ENCODE results near the gene AAK1. TPM values are rescaled to one million over a fixed set of nuclear protein-coding genes. Genes with fewer than 3 reads are reported as not detected.
"Not testable (repeated sequence)": the region's sequence is repeated elsewhere in the genome, so short reads cannot be mapped to it uniquely, and the experiment has no call there.

The AAK1 gene
- total RNA-seq, 3 donors from 2014 or later, result 37.9 to 54.0 (median 44.9) TPM

GRCh38 chr2:69608109-69608508, 35.4 kb downstream of the AAK1 start:
- no peak overlapping the region for H3K27ac ChIP-seq

DNA sequence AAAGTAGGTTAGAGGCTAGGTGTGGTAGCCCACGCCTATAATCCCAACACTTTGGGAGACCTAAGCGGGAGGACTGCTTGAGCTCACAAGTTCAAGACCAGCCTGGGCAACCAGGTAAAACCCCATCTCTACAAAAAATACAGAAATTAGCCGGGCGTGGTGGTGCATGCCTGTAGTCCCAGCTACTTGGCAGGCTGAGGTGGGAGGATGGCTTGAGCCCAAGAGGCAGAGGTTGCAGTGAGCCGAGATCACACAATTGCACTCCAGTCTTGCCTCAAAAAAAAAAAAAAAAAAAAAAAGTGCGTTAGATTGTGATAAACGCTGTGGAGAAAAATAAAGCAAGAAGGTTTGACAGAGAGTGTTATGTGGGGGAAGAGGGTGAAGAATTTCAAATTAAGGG, 36.8 kb downstream of the AAK1 start:
- not testable (repeated sequence) for H3K27me3 ChIP-seq

More at GRCh38 chr2:69608109-69608508, 35.4 kb downstream of the AAK1 start:
- H3K27me3 ChIP-seq, result no peaks in the 10 kb centered on the region
- no peaks in the 10 kb centered on the region for H3K36me3 ChIP-seq
- intact Hi-C loops (cut with DNase I; ENCODE audit: low total_unique reads), result no loop called here
- H3K9me3 ChIP-seq, result no peaks in the 10 kb centered on the region
- DNase-seq (ENCODE audit: low spot score in 2 of 2), result no peak
- TF ChIP-seq POLR2A (IDR thresholded peaks at IDR 0.05), result no peak
- no peak for TF ChIP-seq POLR2AphosphoS5 (IDR thresholded peaks at IDR 0.05)
- TF ChIP-seq, protein P1, sequence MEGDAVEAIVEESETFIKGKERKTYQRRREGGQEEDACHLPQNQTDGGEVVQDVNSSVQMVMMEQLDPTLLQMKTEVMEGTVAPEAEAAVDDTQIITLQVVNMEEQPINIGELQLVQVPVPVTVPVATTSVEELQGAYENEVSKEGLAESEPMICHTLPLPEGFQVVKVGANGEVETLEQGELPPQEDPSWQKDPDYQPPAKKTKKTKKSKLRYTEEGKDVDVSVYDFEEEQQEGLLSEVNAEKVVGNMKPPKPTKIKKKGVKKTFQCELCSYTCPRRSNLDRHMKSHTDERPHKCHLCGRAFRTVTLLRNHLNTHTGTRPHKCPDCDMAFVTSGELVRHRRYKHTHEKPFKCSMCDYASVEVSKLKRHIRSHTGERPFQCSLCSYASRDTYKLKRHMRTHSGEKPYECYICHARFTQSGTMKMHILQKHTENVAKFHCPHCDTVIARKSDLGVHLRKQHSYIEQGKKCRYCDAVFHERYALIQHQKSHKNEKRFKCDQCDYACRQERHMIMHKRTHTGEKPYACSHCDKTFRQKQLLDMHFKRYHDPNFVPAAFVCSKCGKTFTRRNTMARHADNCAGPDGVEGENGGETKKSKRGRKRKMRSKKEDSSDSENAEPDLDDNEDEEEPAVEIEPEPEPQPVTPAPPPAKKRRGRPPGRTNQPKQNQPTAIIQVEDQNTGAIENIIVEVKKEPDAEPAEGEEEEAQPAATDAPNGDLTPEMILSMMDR (IDR thresholded peaks at IDR 0.05), result no peak
- H3K4me3 ChIP-seq, result no peak overlapping the region
- no peaks in the 10 kb centered on the region for H3K4me1 ChIP-seq

DNA sequence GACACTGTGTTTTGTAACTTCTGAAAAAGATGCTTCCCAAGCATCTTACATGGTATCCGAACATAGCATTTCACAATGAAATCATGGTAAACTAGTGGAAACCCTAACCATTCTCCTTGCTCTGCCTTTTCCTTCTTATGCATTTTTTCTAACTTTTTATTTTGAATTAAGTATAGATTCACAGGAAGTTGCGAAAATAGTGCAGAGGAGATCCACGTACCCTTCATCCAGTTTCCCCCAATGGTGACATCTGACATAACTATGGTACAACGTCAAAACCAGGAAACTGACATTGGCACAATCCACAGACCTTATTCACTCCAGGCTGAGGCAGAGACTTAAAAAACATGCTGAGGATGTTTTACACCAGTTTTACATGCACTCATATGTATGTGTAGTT, 38.3 kb downstream of the AAK1 start:
- Histone ChIP-seq H3K9me3 (no peaks in the 10 kb centered on the region), H3K4me3 (no peak overlapping the region), H3K27ac (no peak overlapping the region), H3K27me3 (no peaks in the 10 kb centered on the region), H3K4me1 (no peaks in the 10 kb centered on the region), H3K36me3 (no peaks in the 10 kb centered on the region)
- DNase-seq (ENCODE audit: low spot score in 2 of 2), result no peak
- TF ChIP-seq, protein P1 (IDR thresholded peaks at IDR 0.05), result no peak
- TF ChIP-seq POLR2A (IDR thresholded peaks at IDR 0.05), result no peak
- no peak for TF ChIP-seq POLR2AphosphoS5 (IDR thresholded peaks at IDR 0.05)
- intact Hi-C loops (cut with DNase I; ENCODE audit: low total_unique reads), result no loop called here

More for the DNA sequence above, 36.8 kb downstream of the AAK1 start:
- H3K9me3 ChIP-seq; H3K27ac ChIP-seq; H3K36me3 ChIP-seq; intact Hi-C loops (cut with DNase I; ENCODE audit: low total_unique reads); H3K4me3 ChIP-seq; H3K4me1 ChIP-seq; DNase-seq (ENCODE audit: low spot score in 2 of 2): not testable (repeated sequence)

- intact Hi-C loops (cut with DNase I; ENCODE audit: low total_unique reads), result no loop called here
- Histone ChIP-seq H3K9me3 (no peaks in the 10 kb centered on the region), H3K27me3 (no peaks in the 10 kb centered on the region), H3K36me3 (no peaks in the 10 kb centered on the region), H3K27ac (no peak overlapping the region), H3K4me3 (no peak overlapping the region), H3K4me1 (no peaks in the 10 kb centered on the region)
- TF ChIP-seq, protein P1 (IDR thresholded peaks at IDR 0.05), result no peak
- TF ChIP-seq POLR2A (IDR thresholded peaks at IDR 0.05), result no peak
- TF ChIP-seq POLR2AphosphoS5 (IDR thresholded peaks at IDR 0.05), result no peak
- no peak for DNase-seq (ENCODE audit: low spot score in 2 of 2)
Observed at GRCh38 chr2:69604836-69605235, 38.7 kb downstream of the AAK1 start.

DNA sequence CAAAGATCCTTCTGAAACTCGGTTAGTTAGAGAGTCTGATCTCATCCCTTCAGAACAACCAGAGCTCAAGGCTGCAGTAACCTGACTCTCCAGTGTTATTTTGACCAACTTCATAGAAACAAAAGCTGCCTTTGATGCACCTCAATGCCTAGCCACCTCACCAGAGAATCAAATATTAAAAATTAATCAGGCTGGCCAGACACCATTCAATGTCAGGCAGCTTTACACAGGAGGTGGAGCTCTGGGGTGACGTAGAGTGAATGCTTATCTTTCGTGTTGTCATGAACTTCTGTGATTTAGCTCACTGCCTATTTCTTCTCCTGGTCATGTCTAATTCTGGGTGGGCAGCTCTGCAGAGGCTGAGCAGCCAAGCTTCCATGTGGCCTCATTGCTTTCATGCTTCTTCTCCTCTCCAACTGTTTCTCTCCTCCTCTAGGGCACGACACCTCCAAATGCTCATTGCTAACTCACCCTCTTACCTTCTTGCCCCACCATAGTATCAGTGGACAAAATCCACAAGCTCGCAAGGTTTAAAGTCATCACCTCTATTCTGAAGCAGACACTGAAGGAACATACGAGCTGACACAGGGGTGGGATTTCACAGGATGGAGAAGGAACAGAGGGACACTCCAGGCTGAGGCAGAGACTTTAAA, 39.4 kb downstream of the AAK1 start:
- no peak for DNase-seq (ENCODE audit: low spot score in 2 of 2)
- H3K27ac ChIP-seq, result no peak overlapping the region
- H3K9me3 ChIP-seq, result no peaks in the 10 kb centered on the region
- TF ChIP-seq POLR2AphosphoS5 (IDR thresholded peaks at IDR 0.05), result no peak
- TF ChIP-seq, protein P1 (IDR thresholded peaks at IDR 0.05), result no peak
- no peak for TF ChIP-seq POLR2A (IDR thresholded peaks at IDR 0.05)
- intact Hi-C loops (cut with DNase I; ENCODE audit: low total_unique reads), result no loop called here
- H3K36me3 ChIP-seq, result no peaks in the 10 kb centered on the region
- H3K27me3 ChIP-seq, result no peaks in the 10 kb centered on the region
- no peak overlapping the region for H3K4me3 ChIP-seq
- no peaks in the 10 kb centered on the region for H3K4me1 ChIP-seq

Data from breast epithelium (tissue), 4 donors.